ENCODE results near the gene CCL27. TPM values are rescaled to one million over a fixed set of nuclear protein-coding genes. Genes with fewer than 3 reads are reported as not detected.

Gene CCL27
- total RNA-seq, 1 experiment from 2014 or later, result 0.95 TPM

- H3K27ac ChIP-seq (ENCODE audit: low read length), result peak within 1 kb of the TSS; percentile 78
Measured at GRCh38 chr9:34620061-34620994, 42.1 kb downstream of the CCL27 start, which contains the start of gene DCTN3. TSS of gene DCTN3 (minus strand) at chr9:34620495. CDS start at chr9:34620464, 31 bp downstream.

GRCh38 chr9:34615132-34615531 is 47.3 kb downstream of the CCL27 start:
- ATAC-seq, result no peak
- BruUV-seq (replicated peaks), result no TSS peak
- POLR2A ChIA-PET, result no interaction called here
- H3K36me3 ChIP-seq (ENCODE audit: control insufficient read depth, insufficient read depth, low read length), result no peaks in the 10 kb centered on the region
- intact Hi-C loops (cut with micrococcal nuclease; ENCODE audit: unreplicated experiment) (no loop called here), in situ Hi-C loops (cut with HindIII; ENCODE audit: low pct_unique_long_range_greater_than_20kb, low sequenced_read_pairs) (no loop called here)
- no peak for DNase-seq (ENCODE audit: low read depth, low spot score)
- peaks cover 24% of the 10 kb centered on the region for H3K4me1 ChIP-seq (ENCODE audit: control insufficient read depth, insufficient read depth, low read length)
- no peaks in the 10 kb centered on the region for H3K9me3 ChIP-seq (ENCODE audit: control insufficient read depth, insufficient read depth, low read depth, low read length)
- no peak overlapping the region for H3K4me3 ChIP-seq (ENCODE audit: low read depth in 2 of 2, low read length in 2 of 2)
- CTCF ChIA-PET, result interaction anchor here (1.5 kb wide), 1 partner anchor 11 kb away, joined by 4 read pairs; no protein-coding TSS in a partner anchor
- no peak for TF ChIP-seq SIN3A (IDR thresholded peaks at IDR 0.05; ENCODE audit: borderline replicate concordance, insufficient read depth, low read depth, low read length)
- TF ChIP-seq REST (IDR thresholded peaks at IDR 0.05; ENCODE audit: insufficient read depth in 1 of 2, low read depth in 2 of 2, low read length in 1 of 2), result no peak
- no peak for TF ChIP-seq TCF7L2 (IDR thresholded peaks at IDR 0.05; ENCODE audit: low read depth, low read length)
- H3K27me3 ChIP-seq (ENCODE audit: control insufficient read depth, insufficient read depth, low read length), result no peaks in the 10 kb centered on the region
- H3K27ac ChIP-seq (ENCODE audit: low read length), result no peak overlapping the region

More at GRCh38 chr9:34620061-34620994, 42.1 kb downstream of the CCL27 start, which contains the start of gene DCTN3:
- intact Hi-C loops (cut with micrococcal nuclease; ENCODE audit: unreplicated experiment), result no loop called here
- Histone ChIP-seq H3K27me3 (ENCODE audit: control insufficient read depth, insufficient read depth, low read length) (no peaks in the 10 kb centered on the region), H3K4me1 (ENCODE audit: control insufficient read depth, insufficient read depth, low read length) (peaks cover 8% of the 10 kb centered on the region; the same call in 1 of the 2 replicates), H3K4me3 (ENCODE audit: low read depth in 2 of 2, low read length in 2 of 2) (peak within 1 kb of the TSS; percentile 86 to 91), H3K9me3 (ENCODE audit: control insufficient read depth, insufficient read depth, low read depth, low read length) (no peaks in the 10 kb centered on the region), H3K36me3 (ENCODE audit: control insufficient read depth, insufficient read depth, low read length) (no peaks in the 10 kb centered on the region)
- POLR2A ChIA-PET, result interaction anchor here (0.6 to 1.0 kb wide), 3 partner anchors 9 to 440 kb away, joined by 4 to 6 read pairs (median 6); no protein-coding TSS in a partner anchor
- BruUV-seq (replicated peaks), result TSS peak; percentile 71
- ATAC-seq (peak; percentile 99), DNase-seq (ENCODE audit: low read depth, low spot score) (no peak)
- CTCF ChIA-PET, result interaction anchor here (0.9 kb wide), 2 partner anchors 19 to 29 kb away, joined by 3 read pairs; no protein-coding TSS in a partner anchor
- in situ Hi-C loops (cut with HindIII; ENCODE audit: low pct_unique_long_range_greater_than_20kb, low sequenced_read_pairs), result no loop called here
- peak; percentile 40; the same call in 1 of the 2 replicates for TF ChIP-seq POLR2AphosphoS5 (IDR thresholded peaks at IDR 0.05; ENCODE audit: low read depth, low read length)
- TF ChIP-seq CTCF (IDR thresholded peaks at IDR 0.05), result no peak
- TF ChIP-seq SIN3A (IDR thresholded peaks at IDR 0.05; ENCODE audit: borderline replicate concordance, insufficient read depth, low read depth, low read length), result peak; percentile 85; the same call in 1 of the 2 replicates

Measured in Panc1 (cell line).